Measurements from ENCODE around the gene IRF7. TPM values are rescaled to one million over a fixed set of nuclear protein-coding genes. Genes with fewer than 3 reads are reported as not detected.
A peak's percentile ranks its signal among the peaks of the same experiment; 100 is the strongest.

IRF7 gene
- total and polyA plus RNA-seq, 2 experiments from 2014 or later = 12.3 to 17.3 TPM

DNA sequence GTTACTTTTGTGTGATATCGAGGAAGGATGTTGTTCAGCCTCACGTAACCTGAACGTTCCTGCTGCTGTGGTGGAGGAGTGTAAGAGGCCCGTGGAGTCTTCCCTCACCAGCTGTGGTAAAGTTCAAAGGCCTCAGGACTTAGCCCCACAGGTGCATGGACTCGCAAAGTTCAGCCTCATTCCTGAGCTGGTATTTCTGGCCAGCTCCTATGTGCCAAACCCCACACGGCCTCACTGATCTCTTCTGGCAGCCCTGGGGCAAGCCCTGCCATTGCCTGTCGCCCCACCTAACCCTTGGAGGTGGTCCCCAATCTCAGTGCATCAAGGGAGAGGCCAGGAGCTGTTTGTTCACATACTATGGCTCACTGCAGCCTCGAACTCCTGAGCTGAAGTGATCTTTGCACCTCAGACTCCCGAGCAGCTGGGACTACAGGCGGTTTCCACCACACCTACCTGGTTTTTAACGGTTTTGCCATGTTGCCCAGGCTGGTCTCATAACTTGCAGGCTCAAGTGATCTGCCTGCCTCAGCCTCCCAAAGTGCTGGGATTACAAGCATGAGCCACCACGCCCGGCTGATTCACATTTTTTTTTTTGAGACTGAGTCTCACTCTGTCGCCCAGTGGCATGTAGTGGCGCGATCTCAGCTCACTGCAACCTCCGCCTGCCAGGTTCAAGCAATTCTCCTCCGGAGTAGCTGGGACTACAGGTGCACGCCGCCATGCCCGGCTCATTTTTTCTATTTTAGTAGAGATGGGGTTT, 37.3 kb downstream of the IRF7 start:
- H3K9me2 ChIP-seq (ENCODE audit: insufficient read depth) = no peaks in the 10 kb centered on the region
- TF ChIP-seq, protein P1, sequence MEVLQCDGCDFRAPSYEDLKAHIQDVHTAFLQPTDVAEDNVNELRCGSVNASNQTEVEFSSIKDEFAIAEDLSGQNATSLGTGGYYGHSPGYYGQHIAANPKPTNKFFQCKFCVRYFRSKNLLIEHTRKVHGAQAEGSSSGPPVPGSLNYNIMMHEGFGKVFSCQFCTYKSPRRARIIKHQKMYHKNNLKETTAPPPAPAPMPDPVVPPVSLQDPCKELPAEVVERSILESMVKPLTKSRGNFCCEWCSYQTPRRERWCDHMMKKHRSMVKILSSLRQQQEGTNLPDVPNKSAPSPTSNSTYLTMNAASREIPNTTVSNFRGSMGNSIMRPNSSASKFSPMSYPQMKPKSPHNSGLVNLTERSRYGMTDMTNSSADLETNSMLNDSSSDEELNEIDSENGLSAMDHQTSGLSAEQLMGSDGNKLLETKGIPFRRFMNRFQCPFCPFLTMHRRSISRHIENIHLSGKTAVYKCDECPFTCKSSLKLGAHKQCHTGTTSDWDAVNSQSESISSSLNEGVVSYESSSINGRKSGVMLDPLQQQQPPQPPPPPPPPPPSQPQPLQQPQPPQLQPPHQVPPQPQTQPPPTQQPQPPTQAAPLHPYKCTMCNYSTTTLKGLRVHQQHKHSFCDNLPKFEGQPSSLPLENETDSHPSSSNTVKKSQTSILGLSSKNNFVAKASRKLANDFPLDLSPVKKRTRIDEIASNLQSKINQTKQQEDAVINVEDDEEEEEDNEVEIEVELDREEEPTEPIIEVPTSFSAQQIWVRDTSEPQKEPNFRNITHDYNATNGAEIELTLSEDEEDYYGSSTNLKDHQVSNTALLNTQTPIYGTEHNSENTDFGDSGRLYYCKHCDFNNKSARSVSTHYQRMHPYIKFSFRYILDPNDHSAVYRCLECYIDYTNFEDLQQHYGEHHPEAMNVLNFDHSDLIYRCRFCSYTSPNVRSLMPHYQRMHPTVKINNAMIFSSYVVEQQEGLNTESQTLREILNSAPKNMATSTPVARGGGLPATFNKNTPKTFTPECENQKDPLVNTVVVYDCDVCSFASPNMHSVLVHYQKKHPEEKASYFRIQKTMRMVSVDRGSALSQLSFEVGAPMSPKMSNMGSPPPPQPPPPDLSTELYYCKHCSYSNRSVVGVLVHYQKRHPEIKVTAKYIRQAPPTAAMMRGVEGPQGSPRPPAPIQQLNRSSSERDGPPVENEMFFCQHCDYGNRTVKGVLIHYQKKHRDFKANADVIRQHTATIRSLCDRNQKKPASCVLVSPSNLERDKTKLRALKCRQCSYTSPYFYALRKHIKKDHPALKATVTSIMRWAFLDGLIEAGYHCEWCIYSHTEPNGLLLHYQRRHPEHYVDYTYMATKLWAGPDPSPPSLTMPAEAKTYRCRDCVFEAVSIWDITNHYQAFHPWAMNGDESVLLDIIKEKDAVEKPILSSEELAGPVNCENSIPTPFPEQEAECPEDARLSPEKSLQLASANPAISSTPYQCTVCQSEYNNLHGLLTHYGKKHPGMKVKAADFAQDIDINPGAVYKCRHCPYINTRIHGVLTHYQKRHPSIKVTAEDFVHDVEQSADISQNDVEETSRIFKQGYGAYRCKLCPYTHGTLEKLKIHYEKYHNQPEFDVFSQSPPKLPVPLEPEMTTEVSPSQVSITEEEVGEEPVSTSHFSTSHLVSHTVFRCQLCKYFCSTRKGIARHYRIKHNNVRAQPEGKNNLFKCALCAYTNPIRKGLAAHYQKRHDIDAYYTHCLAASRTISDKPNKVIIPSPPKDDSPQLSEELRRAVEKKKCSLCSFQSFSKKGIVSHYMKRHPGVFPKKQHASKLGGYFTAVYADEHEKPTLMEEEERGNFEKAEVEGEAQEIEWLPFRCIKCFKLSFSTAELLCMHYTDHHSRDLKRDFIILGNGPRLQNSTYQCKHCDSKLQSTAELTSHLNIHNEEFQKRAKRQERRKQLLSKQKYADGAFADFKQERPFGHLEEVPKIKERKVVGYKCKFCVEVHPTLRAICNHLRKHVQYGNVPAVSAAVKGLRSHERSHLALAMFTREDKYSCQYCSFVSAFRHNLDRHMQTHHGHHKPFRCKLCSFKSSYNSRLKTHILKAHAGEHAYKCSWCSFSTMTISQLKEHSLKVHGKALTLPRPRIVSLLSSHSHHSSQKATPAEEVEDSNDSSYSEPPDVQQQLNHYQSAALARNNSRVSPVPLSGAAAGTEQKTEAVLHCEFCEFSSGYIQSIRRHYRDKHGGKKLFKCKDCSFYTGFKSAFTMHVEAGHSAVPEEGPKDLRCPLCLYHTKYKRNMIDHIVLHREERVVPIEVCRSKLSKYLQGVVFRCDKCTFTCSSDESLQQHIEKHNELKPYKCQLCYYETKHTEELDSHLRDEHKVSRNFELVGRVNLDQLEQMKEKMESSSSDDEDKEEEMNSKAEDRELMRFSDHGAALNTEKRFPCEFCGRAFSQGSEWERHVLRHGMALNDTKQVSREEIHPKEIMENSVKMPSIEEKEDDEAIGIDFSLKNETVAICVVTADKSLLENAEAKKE (CRISPR knock-in tag; IDR thresholded peaks at IDR 0.05) = no peak
- TF ChIP-seq CREB1 (CRISPR knock-in tag; IDR thresholded peaks at IDR 0.05; ENCODE audit: low read depth) (no peak), ZNF114 (CRISPR knock-in tag; IDR thresholded peaks at IDR 0.05) (no peak), STAT1 (IDR thresholded peaks at IDR 0.05; ENCODE audit: unreplicated experiment) (no peak), POLR2AphosphoS5 (IDR thresholded peaks at IDR 0.05; ENCODE audit: low read depth) (no peak), ZNF331 (CRISPR knock-in tag; IDR thresholded peaks at IDR 0.05; ENCODE audit: low read depth) (no peak)
- TF ChIP-seq, protein P2, sequence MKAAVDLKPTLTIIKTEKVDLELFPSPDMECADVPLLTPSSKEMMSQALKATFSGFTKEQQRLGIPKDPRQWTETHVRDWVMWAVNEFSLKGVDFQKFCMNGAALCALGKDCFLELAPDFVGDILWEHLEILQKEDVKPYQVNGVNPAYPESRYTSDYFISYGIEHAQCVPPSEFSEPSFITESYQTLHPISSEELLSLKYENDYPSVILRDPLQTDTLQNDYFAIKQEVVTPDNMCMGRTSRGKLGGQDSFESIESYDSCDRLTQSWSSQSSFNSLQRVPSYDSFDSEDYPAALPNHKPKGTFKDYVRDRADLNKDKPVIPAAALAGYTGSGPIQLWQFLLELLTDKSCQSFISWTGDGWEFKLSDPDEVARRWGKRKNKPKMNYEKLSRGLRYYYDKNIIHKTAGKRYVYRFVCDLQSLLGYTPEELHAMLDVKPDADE (IDR thresholded peaks at IDR 0.05) = no peak
- TF ChIP-seq, protein P3, sequence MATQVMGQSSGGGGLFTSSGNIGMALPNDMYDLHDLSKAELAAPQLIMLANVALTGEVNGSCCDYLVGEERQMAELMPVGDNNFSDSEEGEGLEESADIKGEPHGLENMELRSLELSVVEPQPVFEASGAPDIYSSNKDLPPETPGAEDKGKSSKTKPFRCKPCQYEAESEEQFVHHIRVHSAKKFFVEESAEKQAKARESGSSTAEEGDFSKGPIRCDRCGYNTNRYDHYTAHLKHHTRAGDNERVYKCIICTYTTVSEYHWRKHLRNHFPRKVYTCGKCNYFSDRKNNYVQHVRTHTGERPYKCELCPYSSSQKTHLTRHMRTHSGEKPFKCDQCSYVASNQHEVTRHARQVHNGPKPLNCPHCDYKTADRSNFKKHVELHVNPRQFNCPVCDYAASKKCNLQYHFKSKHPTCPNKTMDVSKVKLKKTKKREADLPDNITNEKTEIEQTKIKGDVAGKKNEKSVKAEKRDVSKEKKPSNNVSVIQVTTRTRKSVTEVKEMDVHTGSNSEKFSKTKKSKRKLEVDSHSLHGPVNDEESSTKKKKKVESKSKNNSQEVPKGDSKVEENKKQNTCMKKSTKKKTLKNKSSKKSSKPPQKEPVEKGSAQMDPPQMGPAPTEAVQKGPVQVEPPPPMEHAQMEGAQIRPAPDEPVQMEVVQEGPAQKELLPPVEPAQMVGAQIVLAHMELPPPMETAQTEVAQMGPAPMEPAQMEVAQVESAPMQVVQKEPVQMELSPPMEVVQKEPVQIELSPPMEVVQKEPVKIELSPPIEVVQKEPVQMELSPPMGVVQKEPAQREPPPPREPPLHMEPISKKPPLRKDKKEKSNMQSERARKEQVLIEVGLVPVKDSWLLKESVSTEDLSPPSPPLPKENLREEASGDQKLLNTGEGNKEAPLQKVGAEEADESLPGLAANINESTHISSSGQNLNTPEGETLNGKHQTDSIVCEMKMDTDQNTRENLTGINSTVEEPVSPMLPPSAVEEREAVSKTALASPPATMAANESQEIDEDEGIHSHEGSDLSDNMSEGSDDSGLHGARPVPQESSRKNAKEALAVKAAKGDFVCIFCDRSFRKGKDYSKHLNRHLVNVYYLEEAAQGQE (IDR thresholded peaks at IDR 0.05; ENCODE audit: unreplicated experiment) = no peak
- TF ChIP-seq, protein P4, sequence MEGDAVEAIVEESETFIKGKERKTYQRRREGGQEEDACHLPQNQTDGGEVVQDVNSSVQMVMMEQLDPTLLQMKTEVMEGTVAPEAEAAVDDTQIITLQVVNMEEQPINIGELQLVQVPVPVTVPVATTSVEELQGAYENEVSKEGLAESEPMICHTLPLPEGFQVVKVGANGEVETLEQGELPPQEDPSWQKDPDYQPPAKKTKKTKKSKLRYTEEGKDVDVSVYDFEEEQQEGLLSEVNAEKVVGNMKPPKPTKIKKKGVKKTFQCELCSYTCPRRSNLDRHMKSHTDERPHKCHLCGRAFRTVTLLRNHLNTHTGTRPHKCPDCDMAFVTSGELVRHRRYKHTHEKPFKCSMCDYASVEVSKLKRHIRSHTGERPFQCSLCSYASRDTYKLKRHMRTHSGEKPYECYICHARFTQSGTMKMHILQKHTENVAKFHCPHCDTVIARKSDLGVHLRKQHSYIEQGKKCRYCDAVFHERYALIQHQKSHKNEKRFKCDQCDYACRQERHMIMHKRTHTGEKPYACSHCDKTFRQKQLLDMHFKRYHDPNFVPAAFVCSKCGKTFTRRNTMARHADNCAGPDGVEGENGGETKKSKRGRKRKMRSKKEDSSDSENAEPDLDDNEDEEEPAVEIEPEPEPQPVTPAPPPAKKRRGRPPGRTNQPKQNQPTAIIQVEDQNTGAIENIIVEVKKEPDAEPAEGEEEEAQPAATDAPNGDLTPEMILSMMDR (conservative IDR thresholded peaks at IDR 0.05; ENCODE audit: low read depth in 2 of 2) = no peak
- H3K4me1 ChIP-seq (ENCODE audit: insufficient read depth) = peaks cover 10% of the 10 kb centered on the region
- Mint-ChIP-seq H3K9me3 (no peaks in the 10 kb centered on the region; the same call in 2 of the 3 replicates), H3K4me3 (peak overlapping the region; percentile 90; the same call in 2 of the 3 replicates), H3K27ac (no peak overlapping the region), H3K36me3 (ENCODE audit: low read depth) (peaks cover 12% of the 10 kb centered on the region), H3K4me1 (peaks cover 25% of the 10 kb centered on the region), H3K27me3 (ENCODE audit: insufficient read depth, low read depth, poor library complexity) (peaks cover 20% of the 10 kb centered on the region)
- ATAC-seq (no peak), DNase-seq (ENCODE audit: low spot score) (no peak)
- H3K27ac ChIP-seq (ENCODE audit: low read depth) = no peak overlapping the region
- peaks cover 19% of the 10 kb centered on the region for H3K27me3 ChIP-seq (ENCODE audit: insufficient read depth)
- H2AFZ ChIP-seq = no peak overlapping the region
- peak overlapping the region; percentile 96 for H3K4me3 ChIP-seq
- H3K36me3 ChIP-seq (ENCODE audit: insufficient read depth) = peaks cover 8% of the 10 kb centered on the region; the same call in 1 of the 2 replicates
- H4K20me1 ChIP-seq (replicated peaks; ENCODE audit: insufficient read depth) = peaks cover 32% of the 10 kb centered on the region
- H3K4me2 ChIP-seq = peak overlapping the region; percentile 99
- peaks cover 13% of the 10 kb centered on the region; the same call in 1 of the 2 replicates for H3F3A ChIP-seq (replicated peaks; ENCODE audit: low read depth)
- peaks cover 68% of the 10 kb centered on the region for H3K79me2 ChIP-seq (replicated peaks; ENCODE audit: insufficient read depth)
